Neural progenitor cell (in vitro differentiated cells): ENCODE measurements around the gene EFCC1. TPM values are rescaled to one million over a fixed set of nuclear protein-coding genes. Genes with fewer than 3 reads are reported as not detected.

Experiments used
- DNase-seq: peaks from one replicate; pipeline ENCODE4 v3.0.0-alpha.2; 2016; ENCODE audit warnings: low spot score
- H2AFZ ChIP-seq: fragments of 200-600 bp; sonication (generic); replicated peaks from 2 replicates; pipeline ENCODE4 v1.6.1; 2016; ENCODE audit warnings: antibody characterized with exemption
- H3F3A ChIP-seq: fragments of 200-600 bp; sonication (generic); 2 replicates; pipeline ENCODE4 v1.6.1; 2016; ENCODE audit warnings: antibody characterized with exemption, low read depth
- H3K27ac ChIP-seq: fragments of 200-600 bp; sonication (generic); 2 replicates; pipeline ENCODE4 v1.5.1; 2016; ENCODE audit warnings: mild to moderate bottlenecking
- H3K27me3 ChIP-seq: fragments of 200-600 bp; sonication (generic); 2 replicates; pipeline ENCODE4 v1.6.1; 2016; ENCODE audit warnings: mild to moderate bottlenecking, moderate library complexity
- H3K36me3 ChIP-seq: fragments of 200-600 bp; sonication (generic); 2 replicates; pipeline ENCODE4 v1.5.1; 2016
- H3K4me1 ChIP-seq: fragments of 200-600 bp; sonication (generic); 2 replicates; pipeline ENCODE4 v1.6.1; 2016; ENCODE audit warnings: mixed run types
- H3K4me2 ChIP-seq: fragments of 200-600 bp; sonication (generic); 2 replicates; pipeline ENCODE4 v1.6.1; 2016
- H3K4me3 ChIP-seq: fragments of 200-600 bp; sonication (generic); 2 replicates; pipeline ENCODE4 v1.5.1; 2016
- H3K79me2 ChIP-seq: fragments of 200-600 bp; sonication (generic); 2 replicates; pipeline ENCODE4 v1.6.1; 2016; ENCODE audit warnings: low read depth
- H3K9ac ChIP-seq: fragments of 200-600 bp; sonication (generic); 2 replicates; pipeline ENCODE4 v1.6.1; 2016
- H3K9me3 ChIP-seq: fragments of 200-600 bp; sonication (generic); 2 replicates; pipeline ENCODE4 v1.5.1; 2016; ENCODE audit warnings: low read depth
- H4K20me1 ChIP-seq: fragments of 200-600 bp; sonication (generic); 2 replicates; pipeline ENCODE4 v1.6.1; 2016; ENCODE audit warnings: low read depth
- H3K27ac Mint-ChIP-seq: 3 replicates; pipeline ENCODE4 v1.8.0; 2021; ENCODE audit warnings: mixed read lengths
- H3K27me3 Mint-ChIP-seq: 2 replicates; pipeline ENCODE4 v1.8.0; 2022; ENCODE audit warnings: low read depth, mild to moderate bottlenecking, inconsistent platforms, moderate library complexity, mixed read lengths; ENCODE audit not compliant: insufficient read depth
- H3K36me3 Mint-ChIP-seq: 3 replicates; pipeline ENCODE4 v1.8.0; 2021; ENCODE audit warnings: mixed read lengths
- H3K4me1 Mint-ChIP-seq: 3 replicates; pipeline ENCODE4 v1.8.0; 2021; ENCODE audit warnings: mixed read lengths
- H3K4me3 Mint-ChIP-seq: 3 replicates; pipeline ENCODE4 v1.8.0; 2021; ENCODE audit warnings: mild to moderate bottlenecking, moderate library complexity, mixed read lengths
- H3K9me3 Mint-ChIP-seq: 3 replicates; pipeline ENCODE4 v1.8.0; 2020; ENCODE audit warnings: mixed read lengths
- EZH2 ChIP-seq: fragments of 200-600 bp; sonication (generic); IDR thresholded peaks from 2 replicates; pipeline ENCODE4 v1.6.1; 2017; ENCODE audit warnings: antibody characterized with exemption, mild to moderate bottlenecking, moderate library complexity
- EZH2phosphoT487 ChIP-seq: fragments of 200-600 bp; sonication (generic); IDR thresholded peaks from 2 replicates; pipeline ENCODE4 v1.6.1; 2017; ENCODE audit warnings: antibody characterized with exemption
- total RNA-seq: library from RNA; depleted of rRNA; stranded (reverse); fragments of >200 nt; gene quantifications from 2 replicates; pipeline ENCODE4 v1.2.3, GENCODE V29; 2015; ENCODE audit warnings: low replicate concordance
- TF ChIP-seq, protein P1 (sequence below): fragments of 200-600 bp; sonication (generic); IDR thresholded peaks from 2 replicates; pipeline ENCODE4 v1.5.1; 2017; ENCODE audit warnings: antibody characterized with exemption, mild to moderate bottlenecking

The EFCC1 gene
- total RNA-seq, 1 donor from 2014 or later: 1.1 TPM

GRCh38 chr3:128996726-128997125, 4.4 kb upstream of the EFCC1 start:
- H3K4me1 ChIP-seq: peaks cover 56% of the 10 kb centered on the region
- H3F3A ChIP-seq: peaks cover 43% of the 10 kb centered on the region
- H4K20me1 ChIP-seq: no peaks in the 10 kb centered on the region
- no peaks in the 10 kb centered on the region for H3K9me3 Mint-ChIP-seq
- H3K27ac ChIP-seq: no peak overlapping the region
- no peak overlapping the region for H3K9ac ChIP-seq
- H3K4me3 Mint-ChIP-seq: no peak overlapping the region
- H2AFZ ChIP-seq: no peak overlapping the region
- TF ChIP-seq EZH2phosphoT487 (no peak), EZH2 (no peak)
- TF ChIP-seq, protein P1, sequence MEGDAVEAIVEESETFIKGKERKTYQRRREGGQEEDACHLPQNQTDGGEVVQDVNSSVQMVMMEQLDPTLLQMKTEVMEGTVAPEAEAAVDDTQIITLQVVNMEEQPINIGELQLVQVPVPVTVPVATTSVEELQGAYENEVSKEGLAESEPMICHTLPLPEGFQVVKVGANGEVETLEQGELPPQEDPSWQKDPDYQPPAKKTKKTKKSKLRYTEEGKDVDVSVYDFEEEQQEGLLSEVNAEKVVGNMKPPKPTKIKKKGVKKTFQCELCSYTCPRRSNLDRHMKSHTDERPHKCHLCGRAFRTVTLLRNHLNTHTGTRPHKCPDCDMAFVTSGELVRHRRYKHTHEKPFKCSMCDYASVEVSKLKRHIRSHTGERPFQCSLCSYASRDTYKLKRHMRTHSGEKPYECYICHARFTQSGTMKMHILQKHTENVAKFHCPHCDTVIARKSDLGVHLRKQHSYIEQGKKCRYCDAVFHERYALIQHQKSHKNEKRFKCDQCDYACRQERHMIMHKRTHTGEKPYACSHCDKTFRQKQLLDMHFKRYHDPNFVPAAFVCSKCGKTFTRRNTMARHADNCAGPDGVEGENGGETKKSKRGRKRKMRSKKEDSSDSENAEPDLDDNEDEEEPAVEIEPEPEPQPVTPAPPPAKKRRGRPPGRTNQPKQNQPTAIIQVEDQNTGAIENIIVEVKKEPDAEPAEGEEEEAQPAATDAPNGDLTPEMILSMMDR: no peak
- H3K9me3 ChIP-seq: no peaks in the 10 kb centered on the region
- no peaks in the 10 kb centered on the region for H3K79me2 ChIP-seq
- H3K4me2 ChIP-seq: no peak overlapping the region
- peaks cover 2% of the 10 kb centered on the region for H3K36me3 Mint-ChIP-seq
- DNase-seq: no peak
- no peak overlapping the region for H3K4me3 ChIP-seq
- H3K27me3 ChIP-seq: peaks cover 39% of the 10 kb centered on the region
- no peaks in the 10 kb centered on the region for H3K36me3 ChIP-seq
- H3K4me1 Mint-ChIP-seq: peaks cover 76% of the 10 kb centered on the region
- H3K27ac Mint-ChIP-seq: no peak overlapping the region
- H3K27me3 Mint-ChIP-seq: peaks cover 9% of the 10 kb centered on the region

DNA sequence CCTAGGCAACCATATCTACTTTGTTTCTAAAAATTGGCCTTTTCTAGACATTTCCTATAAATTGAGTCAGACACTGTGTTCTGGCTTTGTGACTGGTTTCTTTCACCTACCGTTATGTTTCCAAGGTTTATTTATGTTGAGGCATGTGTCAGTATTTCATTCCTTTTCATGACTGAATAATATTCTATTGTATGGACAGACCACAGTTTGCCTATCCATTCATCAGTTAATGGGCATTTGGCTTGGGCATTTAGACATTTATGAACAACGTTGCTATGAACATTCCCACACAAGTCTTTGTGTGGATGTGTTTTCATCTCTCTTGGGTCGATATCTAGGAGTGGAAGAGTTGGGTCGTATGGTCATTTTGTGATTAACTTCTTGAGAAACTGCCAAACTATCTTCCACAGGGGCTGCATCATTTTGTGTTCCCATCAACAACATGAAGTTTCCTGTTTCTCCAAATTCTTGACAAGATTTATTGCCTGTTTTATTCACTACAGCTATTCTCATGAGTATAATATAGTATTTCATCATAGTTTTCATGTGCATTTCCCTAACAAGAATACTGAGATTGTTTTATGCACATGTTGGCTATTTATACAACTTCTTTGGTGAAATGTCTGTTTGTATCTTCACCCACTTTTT, 3.5 kb upstream of the EFCC1 start:
- peaks cover 13% of the 10 kb centered on the region for H3K27me3 Mint-ChIP-seq
- H3K27me3 ChIP-seq: peaks cover 41% of the 10 kb centered on the region
- no peak overlapping the region for H3K4me2 ChIP-seq
- peaks cover 2% of the 10 kb centered on the region for H3K36me3 Mint-ChIP-seq
- TF ChIP-seq EZH2: no peak
- TF ChIP-seq, protein P1: no peak
- no peak for TF ChIP-seq EZH2phosphoT487
- H3K4me1 ChIP-seq: peaks cover 56% of the 10 kb centered on the region
- no peaks in the 10 kb centered on the region for H3K36me3 ChIP-seq
- H3K4me1 Mint-ChIP-seq: peaks cover 79% of the 10 kb centered on the region
- peaks cover 5% of the 10 kb centered on the region for H4K20me1 ChIP-seq
- no peak overlapping the region for H2AFZ ChIP-seq
- H3K4me3 ChIP-seq: no peak overlapping the region
- peaks cover 49% of the 10 kb centered on the region for H3F3A ChIP-seq
- DNase-seq: no peak
- H3K27ac Mint-ChIP-seq: peak overlapping the region; percentile 99
- H3K79me2 ChIP-seq: no peaks in the 10 kb centered on the region
- no peak overlapping the region for H3K9ac ChIP-seq
- no peaks in the 10 kb centered on the region for H3K9me3 ChIP-seq
- H3K9me3 Mint-ChIP-seq: no peaks in the 10 kb centered on the region
- peak overlapping the region; percentile 70 for H3K4me3 Mint-ChIP-seq
- no peak overlapping the region for H3K27ac ChIP-seq

- peaks cover 51% of the 10 kb centered on the region for H3K4me1 ChIP-seq
- H3K27ac ChIP-seq: peak overlapping the region; percentile 71
- no peak overlapping the region for H3K9ac ChIP-seq
- H3K79me2 ChIP-seq: no peaks in the 10 kb centered on the region
- TF ChIP-seq EZH2: no peak
- no peak for TF ChIP-seq EZH2phosphoT487
- TF ChIP-seq, protein P1: no peak
- H3K4me3 ChIP-seq: peak overlapping the region; percentile 31
- peaks cover 10% of the 10 kb centered on the region for H4K20me1 ChIP-seq
- no peaks in the 10 kb centered on the region for H3K36me3 ChIP-seq
- peaks cover 53% of the 10 kb centered on the region for H3F3A ChIP-seq
- Mint-ChIP-seq H3K4me1 (peaks cover 78% of the 10 kb centered on the region), H3K9me3 (no peaks in the 10 kb centered on the region), H3K27me3 (peaks cover 15% of the 10 kb centered on the region), H3K4me3 (peak overlapping the region; percentile 70), H3K27ac (peak overlapping the region; percentile 99), H3K36me3 (peaks cover 5% of the 10 kb centered on the region)
- peaks cover 41% of the 10 kb centered on the region for H3K27me3 ChIP-seq
- H2AFZ ChIP-seq: peak overlapping the region; percentile 17
- peak overlapping the region; percentile 72 for H3K4me2 ChIP-seq
- H3K9me3 ChIP-seq: no peaks in the 10 kb centered on the region
- no peak for DNase-seq
These were observed 2.5 kb upstream of the EFCC1 start for GRCh38 chr3:128998561-128998960.
